Mucosa of rectum (tissue), 2 donors: ENCODE measurements around the gene RPL9.
A peak's percentile ranks its signal among the peaks of the same experiment; 100 is the strongest.
"Not testable (repeated sequence)": the region's sequence is repeated elsewhere in the genome, so short reads cannot be mapped to it uniquely, and the experiment has no call there.

Experiments used
- H3K27ac ChIP-seq, 2 donors: one replicate each; pipeline ENCODE4 v1.7.0; 2013; ENCODE audit warnings: inconsistent platforms in 2 of 2, low read depth in 2 of 2, low read length in 2 of 2
- H3K27me3 ChIP-seq, 2 donors: one replicate each; pipeline ENCODE4 v1.7.0; 2013; ENCODE audit warnings: low read length in 2 of 2; ENCODE audit not compliant: control insufficient read depth in 2 of 2, insufficient read depth in 2 of 2
- H3K36me3 ChIP-seq, 2 donors: one replicate each; pipeline ENCODE4 v1.7.0; 2013; ENCODE audit warnings: low read length in 2 of 2; ENCODE audit not compliant: control insufficient read depth in 2 of 2, insufficient read depth in 2 of 2
- H3K4me1 ChIP-seq, 2 donors: one replicate each; pipeline ENCODE4 v1.7.0; 2013; ENCODE audit warnings: low read length in 2 of 2, mild to moderate bottlenecking in 1 of 2; ENCODE audit not compliant: control insufficient read depth in 2 of 2, insufficient read depth in 2 of 2
- H3K4me3 ChIP-seq, 2 donors: one replicate each; pipeline ENCODE4 v1.7.0; 2013; ENCODE audit warnings: low read length in 2 of 2
- H3K9ac ChIP-seq, 2 donors: one replicate each; pipeline ENCODE4 v1.7.0; 2013; ENCODE audit warnings: low read length in 2 of 2, low read depth in 1 of 2, mild to moderate bottlenecking in 1 of 2
- H3K9me3 ChIP-seq, 2 donors: one replicate each; pipeline ENCODE4 v1.7.0; 2013; ENCODE audit warnings: low read length in 2 of 2; ENCODE audit not compliant: control insufficient read depth in 2 of 2
- donor health status: healthy.
- donor health status: Normal muscosa, but diverticular disease.

RPL9 gene

DNA sequence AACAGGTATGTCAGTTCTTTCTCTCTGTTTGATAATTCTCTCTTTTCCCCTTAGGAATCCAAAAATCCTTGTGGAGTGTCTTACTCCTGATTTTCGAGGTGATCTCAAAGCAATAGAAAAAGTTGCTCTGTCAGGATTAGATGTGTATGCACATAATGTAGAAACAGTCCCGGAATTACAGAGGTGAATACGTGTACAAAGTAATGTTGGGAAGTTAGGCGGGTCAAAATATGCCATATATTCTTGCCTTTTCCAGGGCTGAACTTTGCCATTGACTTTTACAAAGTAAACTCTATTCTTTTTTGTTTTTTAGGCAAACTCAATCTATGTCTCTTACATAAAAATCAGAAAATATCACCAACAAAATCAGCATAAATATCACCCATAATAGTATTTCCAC lies 8.7 kb upstream of the RPL9 start:
- Histone ChIP-seq H3K27ac (no peak overlapping the region), H3K4me1 (peaks cover 0 to 7% of the 10 kb centered on the region in 2 donors), H3K36me3 (peaks cover 18 to 24% of the 10 kb centered on the region in 2 donors), H3K27me3 (no peaks in the 10 kb centered on the region), H3K4me3 (no peak overlapping the region), H3K9ac (no peak overlapping the region), H3K9me3 (no peaks in the 10 kb centered on the region)

GRCh38 chr4:39466747-39467146 lies 8.0 kb upstream of the RPL9 start:
- Histone ChIP-seq H3K4me1 (peaks cover 0 to 7% of the 10 kb centered on the region in 2 donors), H3K9me3 (no peaks in the 10 kb centered on the region), H3K27me3 (no peaks in the 10 kb centered on the region), H3K4me3 (no peak overlapping the region), H3K36me3 (peaks cover 14 to 23% of the 10 kb centered on the region in 2 donors), H3K27ac (no peak overlapping the region), H3K9ac (no peak overlapping the region)

- H3K27me3 ChIP-seq: no peaks in the 10 kb centered on the region
- H3K9ac ChIP-seq: no peak overlapping the region
- no peak overlapping the region for H3K4me3 ChIP-seq
- no peaks in the 10 kb centered on the region for H3K9me3 ChIP-seq
- H3K36me3 ChIP-seq: peaks cover 14 to 19% of the 10 kb centered on the region in 2 donors
- no peak overlapping the region for H3K27ac ChIP-seq
- peaks cover 3 to 7% of the 10 kb centered on the region in 2 donors for H3K4me1 ChIP-seq
These were observed 6.3 kb upstream of the RPL9 start for GRCh38 chr4:39464886-39465501.

- not testable (repeated sequence) for H3K9me3 ChIP-seq, H3K27me3 ChIP-seq
- Histone ChIP-seq H3K4me1 (peaks cover 15 to 20% of the 10 kb centered on the region in 2 donors), H3K4me3 (peak overlapping the region; percentile 88 to 97), H3K27ac (peak overlapping the region; percentile 97 to 99), H3K9ac (peak overlapping the region; percentile 93 to 97), H3K36me3 (peaks cover 34 to 36% of the 10 kb centered on the region in 2 donors)
These were observed 589 bp downstream of the RPL9 start for GRCh38 chr4:39458161-39458504.

DNA sequence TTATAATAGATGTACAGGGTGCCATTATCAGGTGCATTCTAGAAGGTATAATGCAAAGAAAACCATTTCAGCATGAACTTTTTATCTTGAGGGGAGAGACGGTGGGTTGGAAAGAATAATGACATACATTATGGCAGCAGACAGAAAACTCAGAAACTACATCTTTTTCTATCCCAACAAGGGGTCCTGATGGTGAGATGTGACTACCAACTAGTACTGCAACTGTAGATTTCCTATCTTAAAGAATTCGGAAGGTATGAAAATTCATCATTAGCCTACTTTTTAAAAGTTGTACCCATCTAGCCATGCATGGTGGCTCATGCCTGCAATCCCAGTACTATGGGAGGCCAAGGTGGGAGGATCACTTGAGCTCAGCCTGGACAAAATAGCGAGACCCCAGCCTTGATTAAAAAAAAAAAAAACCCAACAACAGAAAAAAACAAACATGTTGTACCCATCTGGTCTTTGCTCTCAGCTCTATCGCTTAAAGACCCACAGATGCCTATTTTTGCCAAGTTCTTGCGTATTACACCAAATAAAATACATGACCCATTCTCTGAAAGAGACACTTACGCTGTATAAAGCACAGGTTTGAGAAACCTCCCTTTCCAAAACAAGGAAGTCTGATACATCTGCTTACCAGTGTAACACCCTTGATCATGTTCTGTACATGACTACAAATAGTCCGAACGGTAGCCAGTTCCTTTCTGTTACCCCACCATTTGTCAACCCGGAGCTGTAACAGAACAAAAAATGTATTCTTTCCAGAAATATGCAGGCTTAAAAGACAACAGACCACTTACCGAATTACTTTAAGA lies 1.6 kb downstream of the RPL9 start:
- peak overlapping the region; percentile 93 to 97 for H3K9ac ChIP-seq
- peak overlapping the region; percentile 88 to 97 for H3K4me3 ChIP-seq
- H3K36me3 ChIP-seq: peaks cover 43 to 44% of the 10 kb centered on the region in 2 donors
- H3K27me3 ChIP-seq: no peaks in the 10 kb centered on the region
- peaks cover 15 to 20% of the 10 kb centered on the region in 2 donors for H3K4me1 ChIP-seq
- H3K27ac ChIP-seq: no peak overlapping the region
- H3K9me3 ChIP-seq: no peaks in the 10 kb centered on the region

DNA sequence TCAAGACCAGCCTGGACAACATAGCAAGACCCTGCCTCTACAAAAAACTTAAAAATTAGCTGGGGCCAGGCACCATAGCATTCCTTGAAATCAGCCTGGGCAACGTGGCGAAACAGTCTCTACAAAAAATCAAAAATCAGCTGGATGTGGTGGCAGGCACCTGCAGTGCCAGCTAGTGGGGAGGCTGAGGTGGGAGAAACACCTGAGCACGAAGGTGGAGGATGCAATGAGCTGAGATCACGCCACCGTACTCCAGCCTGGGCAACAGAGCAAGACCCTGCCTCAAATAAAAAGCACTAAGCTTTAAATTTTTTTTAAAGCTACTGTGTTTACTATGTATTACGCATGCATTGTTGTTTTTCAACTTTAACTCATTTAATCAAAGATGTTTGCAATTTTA lies 3.2 kb downstream of the RPL9 start:
- Histone ChIP-seq H3K9ac (no peak overlapping the region), H3K36me3 (peaks cover 54% of the 10 kb centered on the region in 2 donors), H3K27ac (no peak overlapping the region), H3K4me1 (peaks cover 13 to 20% of the 10 kb centered on the region in 2 donors), H3K4me3 (no peak overlapping the region), H3K9me3 (no peaks in the 10 kb centered on the region), H3K27me3 (no peaks in the 10 kb centered on the region)

DNA sequence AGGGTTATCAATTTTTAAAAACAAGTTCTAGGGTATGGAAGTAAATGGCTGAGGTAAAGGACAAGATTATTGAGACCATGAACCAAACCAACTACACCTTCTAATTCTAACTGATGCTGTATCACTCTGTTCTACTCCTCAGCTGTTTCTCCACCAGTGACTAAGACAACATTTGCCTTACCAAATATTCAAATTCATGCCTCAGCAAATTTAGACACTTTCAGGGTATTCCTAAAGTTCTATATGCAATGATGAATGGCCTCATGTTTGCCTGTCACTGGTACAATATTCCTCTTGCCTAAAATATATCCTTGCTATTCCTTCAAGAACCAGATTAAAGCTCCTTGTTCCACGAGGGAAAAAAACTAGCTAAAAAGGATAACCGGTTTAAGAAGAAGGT lies 5.0 kb downstream of the RPL9 start:
- Histone ChIP-seq H3K27me3 (no peaks in the 10 kb centered on the region), H3K27ac (no peak overlapping the region), H3K4me3 (no peak overlapping the region), H3K9ac (no peak overlapping the region), H3K4me1 (peaks cover 9 to 18% of the 10 kb centered on the region in 2 donors), H3K36me3 (peaks cover 54% of the 10 kb centered on the region in 2 donors), H3K9me3 (no peaks in the 10 kb centered on the region)

GRCh38 chr4:39452860-39453587 lies 5.7 kb downstream of the RPL9 start:
- Histone ChIP-seq H3K27me3 (no peaks in the 10 kb centered on the region), H3K9me3 (no peaks in the 10 kb centered on the region), H3K27ac (no peak overlapping the region), H3K9ac (no peak overlapping the region), H3K4me1 (peaks cover 9 to 16% of the 10 kb centered on the region in 2 donors), H3K4me3 (no peak overlapping the region), H3K36me3 (peaks cover 54% of the 10 kb centered on the region in 2 donors)

GRCh38 chr4:39452153-39452859 lies 6.4 kb downstream of the RPL9 start:
- Histone ChIP-seq H3K9ac (no peak overlapping the region), H3K9me3 (no peaks in the 10 kb centered on the region), H3K27me3 (no peaks in the 10 kb centered on the region), H3K27ac (no peak overlapping the region), H3K4me3 (no peak overlapping the region), H3K36me3 (peaks cover 53 to 54% of the 10 kb centered on the region in 2 donors), H3K4me1 (peaks cover 10 to 14% of the 10 kb centered on the region in 2 donors)
